ENCODE results near the gene TMEM204. TPM values are rescaled to one million over a fixed set of nuclear protein-coding genes. Genes with fewer than 3 reads are reported as not detected.

The TMEM204 gene
- total RNA-seq, 5 donors from 2014 or later (not counting 1 experiment from before 2014, with no cell fraction given), result 33.1 to 158 (median 115) TPM

DNA sequence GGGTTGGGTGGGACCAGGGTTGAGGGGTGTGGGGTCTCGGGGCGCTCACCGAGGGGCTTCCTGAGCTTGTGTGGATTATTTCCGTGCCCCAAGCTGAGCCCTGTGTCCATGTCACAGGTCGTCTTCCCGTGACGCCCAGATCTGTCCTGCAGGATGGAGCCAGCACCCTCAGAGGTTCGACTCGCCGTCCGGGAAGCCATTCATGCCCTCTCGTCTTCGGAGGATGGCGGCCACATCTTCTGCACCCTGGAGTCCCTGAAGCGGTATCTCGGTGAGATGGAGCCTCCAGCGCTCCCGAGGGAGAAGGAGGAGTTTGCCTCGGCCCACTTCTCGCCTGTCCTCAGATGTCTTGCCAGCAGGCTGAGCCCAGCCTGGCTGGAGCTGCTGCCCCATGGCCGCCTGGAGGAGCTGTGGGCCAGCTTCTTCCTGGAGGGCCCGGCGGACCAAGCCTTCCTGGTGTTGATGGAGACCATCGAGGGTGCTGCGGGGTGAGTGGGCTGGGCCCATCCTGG, 39.3 kb upstream of the TMEM204 start:
- no peaks in the 10 kb centered on the region for H3K27me3 ChIP-seq (replicated peaks in 1 of 2; ENCODE audit: control insufficient read depth in 2 of 2, extremely low read depth in 1 of 2, insufficient read depth in 2 of 2, low read length in 1 of 2)
- no peak for ATAC-seq (replicated peaks in 1 of 4)
- Mint-ChIP-seq H3K9me3 (no peaks in the 10 kb centered on the region), H3K4me1 (peaks cover 12 to 19% (median 18%) of the 10 kb centered on the region in 3 donors), H3K36me3 (peaks cover 11% of the 10 kb centered on the region), H3K4me3 (peak overlapping the region; percentile 83 to 97 (median 93)), H3K27ac (peak overlapping the region in 1 of 2 donors; percentile 79), H3K27me3 (no peaks in the 10 kb centered on the region)
- no peaks in the 10 kb centered on the region for H3K9me3 ChIP-seq
- ChIA-PET POLR2A (no interaction called here), CTCF (no interaction called here)
- 71% methylated on average over 25 of the region's 25 CpGs for WGBS (ENCODE audit: insufficient coverage)
- peak overlapping the region; percentile 80 to 85 for H3K4me3 ChIP-seq (ENCODE audit: control insufficient read depth in 1 of 2, extremely low read depth in 1 of 2, low read length in 1 of 2)
- H3K36me3 ChIP-seq (ENCODE audit: control insufficient read depth in 2 of 2, extremely low read depth in 1 of 2, insufficient read depth in 1 of 2, low read length in 1 of 2), result peaks cover 18 to 19% of the 10 kb centered on the region in 2 donors
- H3K4me1 ChIP-seq (ENCODE audit: control insufficient read depth in 1 of 2, extremely low read depth in 1 of 2, insufficient read depth in 2 of 2, low read length in 2 of 2), result peaks cover 12 to 25% of the 10 kb centered on the region in 2 experiments
- H3K27ac ChIP-seq (ENCODE audit: low read length), result no peak overlapping the region
- no peak for DNase-seq

DNA sequence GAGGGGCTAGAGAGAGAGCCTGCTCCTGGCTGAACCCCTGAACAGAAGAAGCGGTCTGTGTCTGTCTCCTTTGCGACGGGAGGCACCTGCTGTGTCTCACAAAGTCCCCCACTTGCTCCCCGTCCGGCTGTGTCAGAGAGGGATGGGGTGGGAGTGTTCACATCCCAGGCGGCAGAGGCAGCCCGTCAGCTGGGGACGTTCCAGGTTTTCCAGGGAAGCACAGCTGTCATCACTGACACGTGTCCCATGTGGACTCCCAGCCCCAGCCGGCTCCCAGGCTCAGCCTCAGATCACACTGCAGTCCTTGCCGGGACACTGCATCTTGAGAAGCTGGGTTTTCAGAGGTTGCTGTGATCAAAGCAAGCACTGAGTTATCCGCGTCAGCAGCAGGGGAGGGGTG, 38.8 kb upstream of the TMEM204 start:
- CTCF ChIA-PET, result no interaction called here
- H3K27ac Mint-ChIP-seq, result peak overlapping the region in 1 of 2 donors; percentile 34

DNA sequence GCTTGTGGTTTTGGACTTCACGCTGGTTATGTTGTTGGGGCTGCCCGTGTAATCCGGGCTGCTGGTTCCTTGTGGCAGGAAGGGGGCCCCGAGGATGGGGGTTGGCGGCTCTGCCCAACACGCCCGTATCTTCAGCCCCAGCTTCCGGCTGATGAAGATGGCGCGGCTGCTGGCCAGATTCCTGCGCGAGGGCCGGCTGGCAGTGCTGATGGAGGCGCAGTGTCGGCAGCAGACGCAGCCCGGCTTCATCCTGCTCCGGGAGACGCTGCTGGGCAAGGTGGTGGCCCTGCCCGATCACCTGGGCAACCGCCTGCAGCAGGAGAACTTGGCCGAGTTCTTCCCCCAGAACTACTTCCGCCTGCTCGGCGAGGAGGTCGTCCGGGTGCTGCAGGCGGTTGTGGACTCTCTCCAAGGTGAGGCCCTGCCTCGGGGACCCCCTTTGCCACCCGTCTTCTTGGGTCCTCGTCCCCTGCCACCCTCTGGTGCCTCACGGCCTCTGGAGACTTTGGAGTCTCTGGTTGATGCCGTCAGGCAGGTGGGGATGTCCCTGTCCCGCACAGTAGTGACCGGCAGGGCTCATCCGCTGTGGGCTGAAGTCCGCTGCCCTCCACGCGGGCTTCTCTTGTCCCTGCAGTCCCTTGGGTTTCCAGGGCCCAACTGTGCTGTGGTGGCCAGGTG, 38.1 kb upstream of the TMEM204 start:
- Histone ChIP-seq H3K36me3 (ENCODE audit: control insufficient read depth in 2 of 2, extremely low read depth in 1 of 2, insufficient read depth in 1 of 2, low read length in 1 of 2) (peaks cover 20 to 25% of the 10 kb centered on the region in 2 donors), H3K27me3 (replicated peaks in 1 of 2; ENCODE audit: control insufficient read depth in 2 of 2, extremely low read depth in 1 of 2, insufficient read depth in 2 of 2, low read length in 1 of 2) (no peaks in the 10 kb centered on the region), H3K4me3 (ENCODE audit: control insufficient read depth in 1 of 2, extremely low read depth in 1 of 2, low read length in 1 of 2) (no peak overlapping the region), H3K4me1 (ENCODE audit: control insufficient read depth in 1 of 2, extremely low read depth in 1 of 2, insufficient read depth in 2 of 2, low read length in 2 of 2) (peaks cover 12 to 25% of the 10 kb centered on the region in 2 experiments), H3K9me3 (no peaks in the 10 kb centered on the region), H3K27ac (ENCODE audit: low read length) (no peak overlapping the region)
- H3K27ac Mint-ChIP-seq, result no peak overlapping the region
- H3K4me3 Mint-ChIP-seq, result peak overlapping the region; percentile 47 to 60 (median 52)
- H3K9me3 Mint-ChIP-seq, result no peaks in the 10 kb centered on the region
- ChIA-PET CTCF (no interaction called here), POLR2A (no interaction called here)
- 93% methylated on average over 37 of the region's 39 CpGs for WGBS (ENCODE audit: insufficient coverage)
- H3K36me3 Mint-ChIP-seq, result peaks cover 11% of the 10 kb centered on the region
- H3K4me1 Mint-ChIP-seq, result peaks cover 12 to 19% (median 18%) of the 10 kb centered on the region in 3 donors
- DNase-seq (no peak), ATAC-seq (replicated peaks in 1 of 4) (no peak)
- no peaks in the 10 kb centered on the region for H3K27me3 Mint-ChIP-seq

More for the DNA sequence above, 38.8 kb upstream of the TMEM204 start:
- Mint-ChIP-seq H3K27me3 (no peaks in the 10 kb centered on the region), H3K4me1 (peaks cover 12 to 19% (median 18%) of the 10 kb centered on the region in 3 donors), H3K36me3 (peaks cover 11% of the 10 kb centered on the region), H3K4me3 (peak overlapping the region; percentile 83 to 97 (median 93)), H3K9me3 (no peaks in the 10 kb centered on the region)
- no peak overlapping the region for H3K4me3 ChIP-seq (ENCODE audit: control insufficient read depth in 1 of 2, extremely low read depth in 1 of 2, low read length in 1 of 2)
- H3K27ac ChIP-seq (ENCODE audit: low read length), result no peak overlapping the region
- peaks cover 18 to 21% of the 10 kb centered on the region in 2 donors for H3K36me3 ChIP-seq (ENCODE audit: control insufficient read depth in 2 of 2, extremely low read depth in 1 of 2, insufficient read depth in 1 of 2, low read length in 1 of 2)
- no peaks in the 10 kb centered on the region for H3K27me3 ChIP-seq (replicated peaks in 1 of 2; ENCODE audit: control insufficient read depth in 2 of 2, extremely low read depth in 1 of 2, insufficient read depth in 2 of 2, low read length in 1 of 2)
- DNase-seq, result no peak
- POLR2A ChIA-PET, result no interaction called here
- 96% methylated on average over 13 of the region's 13 CpGs for WGBS (ENCODE audit: insufficient coverage)
- H3K9me3 ChIP-seq, result no peaks in the 10 kb centered on the region
- no peak for ATAC-seq (replicated peaks in 1 of 4)
- peaks cover 12 to 25% of the 10 kb centered on the region in 2 experiments for H3K4me1 ChIP-seq (ENCODE audit: control insufficient read depth in 1 of 2, extremely low read depth in 1 of 2, insufficient read depth in 2 of 2, low read length in 2 of 2)

DNA sequence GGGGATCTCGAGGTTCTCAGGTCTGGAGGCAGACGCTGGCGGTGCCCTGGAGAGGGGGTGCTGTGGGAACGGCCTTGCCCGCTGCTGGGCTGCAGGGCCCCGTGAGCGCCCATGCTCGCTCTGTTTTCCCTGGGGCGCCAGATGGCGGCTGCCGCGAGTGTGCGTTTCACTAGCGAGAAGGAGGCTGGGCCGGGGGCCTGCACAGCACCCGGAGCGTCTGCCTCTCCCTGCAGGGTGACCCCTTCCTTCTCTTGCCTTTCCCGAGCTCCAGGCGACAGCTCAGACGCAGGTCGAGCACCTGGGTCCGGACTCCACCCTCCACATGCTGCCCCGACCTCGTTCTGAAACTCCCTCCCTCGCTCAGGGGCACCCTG, 37.6 kb upstream of the TMEM204 start:
- Mint-ChIP-seq H3K36me3 (peaks cover 11% of the 10 kb centered on the region), H3K4me3 (peak overlapping the region in 1 of 3 donors; percentile 47), H3K9me3 (no peaks in the 10 kb centered on the region), H3K27ac (no peak overlapping the region), H3K27me3 (no peaks in the 10 kb centered on the region), H3K4me1 (peaks cover 12 to 19% (median 18%) of the 10 kb centered on the region in 3 donors)
- Histone ChIP-seq H3K4me3 (ENCODE audit: control insufficient read depth in 1 of 2, extremely low read depth in 1 of 2, low read length in 1 of 2) (no peak overlapping the region), H3K9me3 (no peaks in the 10 kb centered on the region), H3K27me3 (replicated peaks in 1 of 2; ENCODE audit: control insufficient read depth in 2 of 2, extremely low read depth in 1 of 2, insufficient read depth in 2 of 2, low read length in 1 of 2) (no peaks in the 10 kb centered on the region), H3K36me3 (ENCODE audit: control insufficient read depth in 2 of 2, extremely low read depth in 1 of 2, insufficient read depth in 1 of 2, low read length in 1 of 2) (peaks cover 24 to 31% of the 10 kb centered on the region in 2 donors), H3K27ac (ENCODE audit: low read length) (no peak overlapping the region), H3K4me1 (ENCODE audit: control insufficient read depth in 1 of 2, extremely low read depth in 1 of 2, insufficient read depth in 2 of 2, low read length in 2 of 2) (peaks cover 12 to 25% of the 10 kb centered on the region in 2 experiments)
- WGBS (ENCODE audit: insufficient coverage), result 95% methylated on average over 25 of the region's 25 CpGs
- DNase-seq, result no peak
- ChIA-PET CTCF (no interaction called here), POLR2A (no interaction called here)
- ATAC-seq (replicated peaks in 1 of 4), result no peak

DNA sequence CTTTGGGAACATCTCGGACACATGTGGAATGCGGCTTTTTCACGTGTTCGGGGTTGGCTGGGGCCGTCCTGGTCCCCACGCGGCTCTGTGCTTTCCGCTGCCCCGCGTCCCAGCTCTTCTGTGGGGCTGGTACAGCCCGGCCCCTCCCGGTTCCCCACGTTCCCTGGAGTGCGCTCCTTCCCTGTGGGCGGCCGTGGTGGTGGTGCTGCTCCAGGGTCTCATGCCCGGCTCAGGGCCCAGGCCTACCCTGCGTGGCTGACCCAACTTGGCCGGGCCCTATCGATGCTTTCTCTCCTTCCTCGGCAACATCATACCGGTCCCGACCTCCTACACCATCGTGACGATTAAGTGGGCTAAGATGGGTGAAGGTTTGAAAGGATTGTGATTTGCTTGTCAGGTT, 37.0 kb upstream of the TMEM204 start:
- WGBS (ENCODE audit: insufficient coverage), result 92% methylated on average over 18 of the region's 25 CpGs
- Histone ChIP-seq H3K27ac (ENCODE audit: low read length) (no peak overlapping the region), H3K27me3 (replicated peaks in 1 of 2; ENCODE audit: control insufficient read depth in 2 of 2, extremely low read depth in 1 of 2, insufficient read depth in 2 of 2, low read length in 1 of 2) (no peaks in the 10 kb centered on the region), H3K36me3 (ENCODE audit: control insufficient read depth in 2 of 2, extremely low read depth in 1 of 2, insufficient read depth in 1 of 2, low read length in 1 of 2) (peaks cover 27 to 35% of the 10 kb centered on the region in 2 donors), H3K4me3 (ENCODE audit: control insufficient read depth in 1 of 2, extremely low read depth in 1 of 2, low read length in 1 of 2) (no peak overlapping the region), H3K4me1 (ENCODE audit: control insufficient read depth in 1 of 2, extremely low read depth in 1 of 2, insufficient read depth in 2 of 2, low read length in 2 of 2) (peaks cover 12 to 25% of the 10 kb centered on the region in 2 experiments), H3K9me3 (no peaks in the 10 kb centered on the region)
- Mint-ChIP-seq H3K27ac (no peak overlapping the region), H3K36me3 (peaks cover 11% of the 10 kb centered on the region), H3K27me3 (no peaks in the 10 kb centered on the region), H3K9me3 (no peaks in the 10 kb centered on the region), H3K4me3 (peak overlapping the region in 1 of 3 donors; percentile 24), H3K4me1 (peaks cover 12 to 19% (median 17%) of the 10 kb centered on the region in 3 donors)
- ChIA-PET CTCF (no interaction called here), POLR2A (no interaction called here)
- DNase-seq (no peak), ATAC-seq (replicated peaks in 1 of 4) (no peak)

DNA sequence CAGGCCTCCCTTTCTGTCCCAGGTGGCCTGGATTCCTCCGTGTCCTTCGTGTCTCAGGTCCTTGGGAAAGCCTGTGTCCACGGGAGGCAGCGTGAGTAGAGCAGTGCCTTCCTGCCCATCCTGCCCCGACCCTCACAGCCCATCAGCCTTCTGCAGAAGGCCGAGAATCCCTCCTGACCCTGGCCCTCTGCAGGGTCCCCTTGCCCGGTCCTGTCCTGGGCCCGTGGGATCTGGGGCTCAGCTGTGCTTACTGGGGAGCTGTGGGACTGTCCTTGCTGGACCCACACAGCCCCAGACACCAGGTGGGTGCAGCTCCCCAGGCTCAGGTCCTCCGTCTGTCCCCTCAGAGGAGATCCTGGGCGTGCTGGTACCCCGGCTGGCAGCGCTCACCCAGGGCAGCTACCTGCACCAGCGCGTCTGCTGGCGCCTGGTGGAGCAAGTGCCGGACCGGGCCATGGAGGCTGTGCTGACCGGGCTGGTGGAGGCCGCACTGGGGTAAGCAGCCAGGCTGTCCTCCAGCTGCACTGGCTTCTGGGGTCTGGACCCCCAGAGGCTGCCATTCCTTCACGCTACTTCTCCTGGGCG, 36.4 kb upstream of the TMEM204 start:
- ATAC-seq (replicated peaks in 1 of 4), result no peak
- Histone ChIP-seq H3K27me3 (replicated peaks in 1 of 2; ENCODE audit: control insufficient read depth in 2 of 2, extremely low read depth in 1 of 2, insufficient read depth in 2 of 2, low read length in 1 of 2) (no peaks in the 10 kb centered on the region), H3K9me3 (no peaks in the 10 kb centered on the region), H3K4me3 (ENCODE audit: control insufficient read depth in 1 of 2, extremely low read depth in 1 of 2, low read length in 1 of 2) (no peak overlapping the region), H3K27ac (ENCODE audit: low read length) (no peak overlapping the region), H3K36me3 (ENCODE audit: control insufficient read depth in 2 of 2, extremely low read depth in 1 of 2, insufficient read depth in 1 of 2, low read length in 1 of 2) (peaks cover 27 to 41% of the 10 kb centered on the region in 2 donors), H3K4me1 (ENCODE audit: control insufficient read depth in 1 of 2, extremely low read depth in 1 of 2, insufficient read depth in 2 of 2, low read length in 2 of 2) (peaks cover 12 to 24% of the 10 kb centered on the region in 2 experiments)
- no peaks in the 10 kb centered on the region for H3K9me3 Mint-ChIP-seq
- CTCF ChIA-PET, result no interaction called here
- H3K36me3 Mint-ChIP-seq, result peaks cover 11% of the 10 kb centered on the region
- 97% methylated on average over 20 of the region's 21 CpGs for WGBS (ENCODE audit: insufficient coverage)
- DNase-seq, result no peak
- H3K27me3 Mint-ChIP-seq, result no peaks in the 10 kb centered on the region
- no peak overlapping the region for H3K27ac Mint-ChIP-seq
- peaks cover 12 to 18% (median 16%) of the 10 kb centered on the region in 3 donors for H3K4me1 Mint-ChIP-seq
- no peak overlapping the region for H3K4me3 Mint-ChIP-seq
- POLR2A ChIA-PET, result no interaction called here

Data from T-cell (primary cell).